ENCODE measurements around the gene NPR3.

NPR3 gene

DNA sequence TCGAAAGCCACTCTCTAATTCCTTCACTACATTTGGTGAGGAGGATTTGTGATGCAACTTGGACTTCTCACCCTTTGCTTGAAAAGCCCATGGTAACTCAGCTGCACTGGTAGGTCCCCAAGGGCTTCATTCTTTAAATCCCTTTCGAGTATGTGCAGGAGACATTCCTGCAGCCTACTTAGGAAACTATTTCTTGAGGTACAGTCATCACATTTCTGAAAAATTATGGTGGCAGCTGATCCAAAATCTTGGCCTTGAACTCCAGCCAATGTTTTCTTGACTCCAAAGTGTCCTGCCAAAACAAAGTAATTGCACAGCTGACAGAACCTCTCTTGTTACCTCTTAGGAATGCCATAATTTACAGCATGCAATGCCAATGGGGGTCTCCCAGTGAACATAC, 99.7 kb downstream of the NPR3 start:
- DNase-seq (ENCODE audit: low read depth in 2 of 2) = peak; percentile 96 to 98

- no peak for DNase-seq (ENCODE audit: low read depth in 2 of 2)
Observed at GRCh38 chr5:32812399-32812798, 101.3 kb downstream of the NPR3 start.

- DNase-seq (ENCODE audit: low read depth in 2 of 2) = no peak
Observed at GRCh38 chr5:32814141-32814540, 103.0 kb downstream of the NPR3 start.

DNA sequence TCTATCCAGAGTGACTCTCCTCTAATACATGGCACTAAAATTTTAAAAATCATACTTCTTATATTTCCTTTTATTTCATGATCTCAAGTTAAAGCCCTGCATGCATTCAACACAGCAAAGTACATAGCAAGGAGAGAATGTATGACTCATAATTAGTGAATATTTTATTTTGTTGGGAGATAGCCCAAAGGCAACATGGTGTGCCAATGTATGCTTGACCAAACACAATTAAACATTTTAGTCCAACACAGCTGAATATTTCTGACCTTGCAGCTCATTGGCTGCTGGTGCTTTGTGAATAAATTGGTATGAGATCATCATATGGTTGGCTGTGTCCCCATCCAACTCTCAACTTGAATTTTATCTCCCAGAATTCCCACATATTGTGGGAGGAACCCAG, 103.5 kb downstream of the NPR3 start:
- DNase-seq (ENCODE audit: low read depth in 2 of 2) = no peak

DNA sequence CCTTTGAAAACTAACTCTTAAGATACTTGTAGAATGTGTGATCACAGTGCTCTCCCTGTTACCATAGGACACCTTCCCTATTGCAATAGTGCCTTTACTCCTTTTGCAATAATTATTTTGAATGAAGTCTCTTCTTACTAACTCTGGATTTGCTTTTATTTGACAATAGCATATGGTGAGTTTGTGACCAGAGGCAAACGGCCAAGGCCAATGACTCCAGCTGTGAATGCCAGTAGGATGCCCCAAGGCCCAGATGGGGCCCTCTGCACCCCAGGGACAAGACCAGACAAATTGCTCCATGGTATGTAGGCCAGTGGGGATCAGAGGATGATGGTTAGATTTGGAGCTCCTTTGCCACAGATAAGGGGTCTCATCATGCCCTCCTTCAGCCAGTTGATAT, 116.9 kb downstream of the NPR3 start:
- DNase-seq (ENCODE audit: low read depth in 2 of 2) = no peak

DNA sequence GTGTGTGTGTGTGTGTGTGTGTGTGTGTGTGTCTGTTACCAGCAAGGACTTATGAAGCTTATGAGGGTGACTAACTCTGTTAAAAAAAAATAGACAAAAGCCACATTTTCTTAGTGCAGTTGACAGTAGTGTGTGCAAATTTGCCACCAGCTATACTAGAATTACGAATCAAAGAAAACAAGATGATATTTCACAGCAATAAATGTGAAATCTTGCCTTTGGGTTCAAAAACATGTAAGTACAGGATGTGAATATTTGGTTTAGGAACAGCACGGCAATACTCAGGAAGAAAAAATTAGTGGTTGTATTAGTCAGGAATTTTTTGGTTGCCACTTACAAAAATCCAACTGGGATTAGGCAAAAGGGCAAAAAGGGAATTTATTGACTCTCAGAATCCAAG, 117.4 kb downstream of the NPR3 start:
- DNase-seq (ENCODE audit: low read depth in 2 of 2) = no peak

DNA sequence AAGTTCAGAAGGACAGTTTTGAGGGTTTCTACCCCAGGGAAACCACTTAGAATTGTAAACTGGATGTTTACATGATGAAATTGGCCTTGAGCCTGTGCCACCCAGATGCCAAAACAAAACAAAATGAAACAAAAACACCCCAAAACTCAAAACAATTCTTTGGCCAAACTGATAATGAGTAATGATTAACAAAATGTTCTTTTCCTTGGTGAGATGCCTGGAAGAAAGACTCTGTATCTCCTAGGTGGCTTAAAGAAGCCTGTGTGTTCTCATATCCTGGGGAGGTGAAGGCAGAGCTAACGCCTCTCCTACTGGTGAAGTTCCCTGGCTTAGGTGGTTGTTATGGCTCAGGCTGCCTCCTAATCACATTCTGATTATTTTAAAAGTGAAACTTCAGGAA, 120.5 kb downstream of the NPR3 start:
- DNase-seq (ENCODE audit: low read depth in 2 of 2) = no peak

- DNase-seq (ENCODE audit: low read depth in 2 of 2) = no peak
Observed at GRCh38 chr5:32833127-32833526, 122.0 kb downstream of the NPR3 start.

- DNase-seq (ENCODE audit: low read depth in 2 of 2) = no peak
Observed at GRCh38 chr5:32833663-32834062, 122.5 kb downstream of the NPR3 start.

DNA sequence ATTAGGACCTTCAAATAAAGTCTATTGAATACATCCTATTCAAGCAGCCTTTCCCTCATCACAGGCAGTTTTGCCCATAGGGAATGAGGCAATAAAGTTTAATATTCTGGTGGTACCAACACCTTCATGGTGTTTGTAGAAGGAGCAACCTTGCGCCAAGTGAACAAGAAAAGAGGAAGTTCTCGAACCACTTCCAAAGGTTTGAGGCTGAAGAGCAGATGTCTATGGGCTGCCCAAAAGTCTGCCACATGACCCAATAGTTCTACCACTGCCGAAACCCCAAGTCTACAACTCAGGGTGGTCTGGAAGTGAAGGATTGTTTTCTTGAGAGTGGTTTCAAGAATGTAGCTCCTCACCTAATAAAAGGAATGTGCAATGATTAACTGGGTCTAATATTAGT, 123.1 kb downstream of the NPR3 start:
- no peak for DNase-seq (ENCODE audit: low read depth in 2 of 2)

DNA sequence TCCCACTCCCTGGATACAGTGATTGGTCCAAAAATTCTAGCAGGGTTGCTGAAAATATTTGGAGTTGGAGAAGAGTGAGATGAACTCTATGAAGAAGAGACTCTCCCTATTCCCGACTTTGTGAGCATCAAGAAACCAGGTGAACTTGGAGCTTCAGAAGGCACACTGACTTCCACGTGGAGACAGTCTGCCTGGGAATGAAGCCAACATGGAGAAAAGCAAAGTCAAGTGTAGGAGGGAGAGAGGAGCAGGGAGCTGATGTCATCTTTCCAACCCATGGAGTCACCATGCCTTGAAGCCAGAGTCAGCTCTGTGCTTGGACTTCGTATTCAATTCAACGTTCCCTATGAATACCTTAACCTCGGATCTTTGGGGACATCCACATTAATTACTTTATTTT, 125.1 kb downstream of the NPR3 start:
- no peak for DNase-seq (ENCODE audit: low read depth in 2 of 2)

GRCh38 chr5:32837211-32837610, 126.1 kb downstream of the NPR3 start:
- no peak for DNase-seq (ENCODE audit: low read depth in 2 of 2)

- DNase-seq (ENCODE audit: low read depth in 2 of 2) = no peak
Observed at GRCh38 chr5:32839106-32839505, 128.0 kb downstream of the NPR3 start.

- DNase-seq (ENCODE audit: low read depth in 2 of 2) = no peak
Observed at GRCh38 chr5:32840606-32841005, 129.5 kb downstream of the NPR3 start.
